Renal cortical epithelial cell (primary cell): ENCODE data around the gene HSD17B2. TPM values are rescaled to one million over a fixed set of nuclear protein-coding genes. Genes with fewer than 3 reads are reported as not detected.
A peak's percentile ranks its signal among the peaks of the same experiment; 100 is the strongest.
"Not testable (repeated sequence)": the region's sequence is repeated elsewhere in the genome, so short reads cannot be mapped to it uniquely, and the experiment has no call there.

Experiments
- DNase-seq: peaks from one replicate; pipeline ENCODE4 v3.0.0-alpha.2; 2011; ENCODE audit warnings: low read depth
- total RNA-seq: library from RNA; depleted of rRNA; stranded (reverse); fragments of >200 nt; gene quantifications from 2 replicates; pipeline ENCODE4 v1.2.3, GENCODE V29; 2014

Gene HSD17B2
- 0.70 and 1.2 TPM in 2 replicates for total RNA-seq

- DNase-seq, result peak; percentile 97
These were observed at the start of gene HSD17B2 for GRCh38 chr16:82034981-82035612. Gene HSD17B2, plus strand, starts transcription at chr16:82035253. Its CDS starts 172 bp downstream, at chr16:82035425.

GRCh38 chr16:81987121-81987520 lies 47.9 kb upstream of the HSD17B2 start:
- DNase-seq, result no peak

- DNase-seq, result peak; percentile 42
These were observed 47.3 kb upstream of the HSD17B2 start for GRCh38 chr16:81987706-81988105.

- DNase-seq, result no peak
These were observed 42.2 kb upstream of the HSD17B2 start for GRCh38 chr16:81992859-81993258.

GRCh38 chr16:81994485-81994884 lies 40.6 kb upstream of the HSD17B2 start:
- no peak for DNase-seq

- no peak for DNase-seq
These were observed 39.4 kb upstream of the HSD17B2 start for GRCh38 chr16:81995651-81996050.

- peak; percentile 41 for DNase-seq
These were observed 38.2 kb upstream of the HSD17B2 start for GRCh38 chr16:81996664-81997509.

GRCh38 chr16:81997738-81998137 lies 37.3 kb upstream of the HSD17B2 start:
- DNase-seq, result peak; percentile 82

GRCh38 chr16:82002831-82003230 lies 32.2 kb upstream of the HSD17B2 start:
- no peak for DNase-seq

- DNase-seq, result no peak
These were observed 30.5 kb upstream of the HSD17B2 start for GRCh38 chr16:82004601-82005000.

- no peak for DNase-seq
These were observed 29.8 kb upstream of the HSD17B2 start for GRCh38 chr16:82005027-82005830.

- DNase-seq, result no peak
These were observed 29.0 kb upstream of the HSD17B2 start for GRCh38 chr16:82006036-82006435.

GRCh38 chr16:82007189-82007588 lies 27.9 kb upstream of the HSD17B2 start:
- DNase-seq, result no peak

GRCh38 chr16:82008957-82009592 lies 26.0 kb upstream of the HSD17B2 start:
- no peak for DNase-seq

- DNase-seq, result not testable (repeated sequence)
These were observed 25.3 kb upstream of the HSD17B2 start for GRCh38 chr16:82009789-82010188.

- DNase-seq, result no peak
These were observed 24.4 kb upstream of the HSD17B2 start for GRCh38 chr16:82010649-82011048.

- DNase-seq, result peak; percentile 40
These were observed 23.8 kb upstream of the HSD17B2 start, which contains the start of gene SDR42E1 for GRCh38 chr16:82011199-82011641. Gene SDR42E1, minus strand, starts transcription at chr16:82011470. Its CDS starts 10,612 bp downstream, at chr16:82000858.

GRCh38 chr16:82013139-82013538 lies 21.9 kb upstream of the HSD17B2 start:
- DNase-seq, result no peak

- DNase-seq, result peak; percentile 50
These were observed 18.8 kb upstream of the HSD17B2 start for GRCh38 chr16:82016263-82016662.

- DNase-seq, result no peak
These were observed 18.1 kb upstream of the HSD17B2 start for GRCh38 chr16:82016964-82017363.

- no peak for DNase-seq
These were observed 17.0 kb upstream of the HSD17B2 start for GRCh38 chr16:82017911-82018568.
